ENCODE measurements around the gene CCL2.

CCL2 gene

DNA sequence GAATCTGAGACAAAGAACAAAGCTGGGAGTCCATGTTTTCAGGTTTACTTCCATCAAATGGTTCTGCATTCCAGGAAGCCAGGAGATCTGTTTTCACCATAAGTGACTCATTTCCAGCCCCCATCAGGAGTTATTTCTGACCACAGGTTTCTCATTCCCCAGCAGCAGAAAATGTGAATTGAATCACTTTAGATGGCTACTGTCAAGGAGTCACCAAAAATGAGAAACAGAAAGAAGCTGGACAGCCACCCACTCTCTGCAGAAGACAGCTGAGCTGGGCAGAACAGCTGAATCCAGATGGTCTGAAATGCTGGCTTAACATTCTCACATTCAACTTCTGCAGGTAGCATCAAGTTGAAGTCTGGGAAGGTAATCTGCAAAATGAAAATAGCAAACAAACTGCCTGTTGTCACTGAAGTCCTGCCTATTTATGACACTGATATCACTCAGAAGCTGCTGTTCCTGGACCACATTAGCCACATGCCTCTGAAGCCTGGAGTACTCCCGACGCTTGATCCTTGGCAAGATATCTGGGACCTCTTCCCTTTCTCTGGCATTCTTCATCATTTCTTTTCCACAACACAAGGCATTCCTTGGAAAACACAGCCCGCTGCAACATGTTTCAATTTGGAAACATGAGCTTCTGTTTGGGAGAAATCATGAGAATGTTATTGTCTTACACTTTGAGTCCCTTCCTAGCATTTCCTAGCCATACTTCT is 45.7 kb downstream of the CCL2 start:
- peak overlapping the region; percentile 89 for H3K27ac ChIP-seq (ENCODE audit: low read depth, low read length, severe bottlenecking)

GRCh38 chr17:34301986-34302385 is 46.9 kb downstream of the CCL2 start:
- Histone ChIP-seq H3K9me3 (ENCODE audit: control insufficient read depth, low read length) (no peaks in the 10 kb centered on the region), H3K36me3 (ENCODE audit: control insufficient read depth, insufficient read depth, low read length) (no peaks in the 10 kb centered on the region), H3K4me1 (ENCODE audit: control insufficient read depth, insufficient read depth, low read length, poor library complexity, severe bottlenecking) (peaks cover 17% of the 10 kb centered on the region), H3K27ac (ENCODE audit: low read depth, low read length, severe bottlenecking) (no peak overlapping the region), H3K4me3 (ENCODE audit: extremely low read depth, insufficient read depth, low read length, poor library complexity, severe bottlenecking) (no peak overlapping the region)
- 80 to 100% methylated on average over 1 to 2 of the region's 2 CpGs for WGBS, 2 experiments (ENCODE audit: insufficient coverage in 2 of 2)

More for the DNA sequence above, 45.7 kb downstream of the CCL2 start:
- Histone ChIP-seq H3K4me1 (ENCODE audit: control insufficient read depth, insufficient read depth, low read length, poor library complexity, severe bottlenecking) (peaks cover 17% of the 10 kb centered on the region), H3K9me3 (ENCODE audit: control insufficient read depth, low read length) (no peaks in the 10 kb centered on the region), H3K4me3 (ENCODE audit: extremely low read depth, insufficient read depth, low read length, poor library complexity, severe bottlenecking) (no peak overlapping the region), H3K36me3 (ENCODE audit: control insufficient read depth, insufficient read depth, low read length) (no peaks in the 10 kb centered on the region)
- WGBS, 2 experiments (ENCODE audit: insufficient coverage in 2 of 2): 92% methylated on average over 2 of the region's 3 CpGs

GRCh38 chr17:34302636-34303035 is 47.6 kb downstream of the CCL2 start:
- Histone ChIP-seq H3K4me3 (ENCODE audit: extremely low read depth, insufficient read depth, low read length, poor library complexity, severe bottlenecking) (no peak overlapping the region), H3K27ac (ENCODE audit: low read depth, low read length, severe bottlenecking) (no peak overlapping the region), H3K9me3 (ENCODE audit: control insufficient read depth, low read length) (no peaks in the 10 kb centered on the region), H3K4me1 (ENCODE audit: control insufficient read depth, insufficient read depth, low read length, poor library complexity, severe bottlenecking) (peaks cover 17% of the 10 kb centered on the region), H3K36me3 (ENCODE audit: control insufficient read depth, insufficient read depth, low read length) (no peaks in the 10 kb centered on the region)
- no CpG with 5 or more reads among the region's 1 CpG for WGBS, 2 experiments (ENCODE audit: insufficient coverage in 2 of 2)

DNA sequence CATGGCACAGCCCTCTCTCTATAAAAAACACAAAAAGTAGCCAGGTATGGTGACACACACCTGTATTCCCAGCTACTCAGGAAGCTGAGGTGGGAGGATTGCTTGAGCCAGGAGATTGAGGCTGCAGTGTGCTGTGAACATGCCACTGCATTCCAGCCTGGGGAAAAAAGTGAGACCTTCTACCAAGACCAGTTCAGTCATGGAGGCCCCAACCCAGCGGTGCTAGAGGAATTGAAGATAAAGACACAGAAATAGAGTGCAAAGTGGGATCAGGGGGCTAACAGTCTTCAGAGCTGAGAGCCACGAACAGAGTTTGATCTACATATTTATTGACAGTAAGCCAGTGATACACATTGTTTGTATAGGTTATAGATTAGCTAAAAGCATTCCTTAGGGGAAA is 48.5 kb downstream of the CCL2 start:
- Histone ChIP-seq H3K4me1 (ENCODE audit: control insufficient read depth, insufficient read depth, low read length, poor library complexity, severe bottlenecking) (peaks cover 17% of the 10 kb centered on the region), H3K9me3 (ENCODE audit: control insufficient read depth, low read length) (no peaks in the 10 kb centered on the region), H3K36me3 (ENCODE audit: control insufficient read depth, insufficient read depth, low read length) (no peaks in the 10 kb centered on the region), H3K4me3 (ENCODE audit: extremely low read depth, insufficient read depth, low read length, poor library complexity, severe bottlenecking) (no peak overlapping the region), H3K27ac (ENCODE audit: low read depth, low read length, severe bottlenecking) (no peak overlapping the region)
- 94% methylated on average over 2 of the region's 2 CpGs; no CpG with 5 or more reads in 1 of the 2 experiments for WGBS, 2 experiments (ENCODE audit: insufficient coverage in 2 of 2)

- Histone ChIP-seq H3K27ac (ENCODE audit: low read depth, low read length, severe bottlenecking) (no peak overlapping the region), H3K9me3 (ENCODE audit: control insufficient read depth, low read length) (no peaks in the 10 kb centered on the region), H3K36me3 (ENCODE audit: control insufficient read depth, insufficient read depth, low read length) (no peaks in the 10 kb centered on the region), H3K4me3 (ENCODE audit: extremely low read depth, insufficient read depth, low read length, poor library complexity, severe bottlenecking) (no peak overlapping the region), H3K4me1 (ENCODE audit: control insufficient read depth, insufficient read depth, low read length, poor library complexity, severe bottlenecking) (peaks cover 9% of the 10 kb centered on the region)
- WGBS, 2 experiments (ENCODE audit: insufficient coverage in 2 of 2): 90 to 93% methylated on average over 3 of the region's 4 CpGs
These were observed 50.0 kb downstream of the CCL2 start for GRCh38 chr17:34305061-34305460.

DNA sequence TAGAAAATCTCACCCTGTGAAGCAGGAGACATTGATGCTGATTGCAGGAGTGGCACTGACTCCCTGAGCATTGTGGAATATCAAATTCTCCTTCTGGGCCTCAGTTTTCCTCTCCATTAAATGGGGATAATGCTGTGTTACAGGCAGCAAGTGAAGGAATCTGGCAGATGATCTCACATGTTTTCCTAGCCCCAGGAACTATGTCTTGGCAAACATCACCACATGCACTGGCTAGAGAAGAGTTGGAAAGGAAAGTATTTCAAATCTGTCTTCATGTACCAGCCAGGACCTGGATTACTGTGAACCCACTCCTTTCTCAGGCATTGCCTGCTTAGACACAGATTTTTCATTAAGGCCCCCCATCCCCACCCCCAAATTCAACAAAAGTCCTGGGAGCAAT is 50.5 kb downstream of the CCL2 start:
- Histone ChIP-seq H3K4me3 (ENCODE audit: extremely low read depth, insufficient read depth, low read length, poor library complexity, severe bottlenecking) (no peak overlapping the region), H3K27ac (ENCODE audit: low read depth, low read length, severe bottlenecking) (no peak overlapping the region), H3K36me3 (ENCODE audit: control insufficient read depth, insufficient read depth, low read length) (no peaks in the 10 kb centered on the region), H3K4me1 (ENCODE audit: control insufficient read depth, insufficient read depth, low read length, poor library complexity, severe bottlenecking) (peaks cover 6% of the 10 kb centered on the region), H3K9me3 (ENCODE audit: control insufficient read depth, low read length) (no peaks in the 10 kb centered on the region)

DNA sequence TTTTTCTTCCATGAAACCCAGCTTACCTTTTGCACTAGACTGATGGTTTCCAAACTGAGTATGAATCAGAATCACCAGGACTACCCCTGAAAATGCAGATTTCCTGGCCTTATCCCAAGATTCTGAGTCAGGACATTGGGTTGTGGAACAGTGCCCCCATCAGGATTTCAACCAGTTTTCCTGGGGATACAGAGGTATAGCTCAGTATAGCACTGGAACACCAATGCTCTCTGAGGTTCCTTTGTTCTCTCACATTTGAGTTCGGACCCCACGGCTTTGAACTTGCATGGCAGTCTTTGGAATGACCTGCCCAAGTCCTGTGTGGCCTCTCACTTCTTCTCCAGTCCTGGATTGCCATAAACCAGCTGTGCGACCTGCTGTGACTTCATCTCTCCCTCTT is 51.4 kb downstream of the CCL2 start:
- H3K36me3 ChIP-seq (ENCODE audit: control insufficient read depth, insufficient read depth, low read length): no peaks in the 10 kb centered on the region
- 35 to 41% methylated on average over 2 of the region's 3 CpGs for WGBS, 2 experiments (ENCODE audit: insufficient coverage in 2 of 2)
- H3K9me3 ChIP-seq (ENCODE audit: control insufficient read depth, low read length): no peaks in the 10 kb centered on the region
- H3K4me1 ChIP-seq (ENCODE audit: control insufficient read depth, insufficient read depth, low read length, poor library complexity, severe bottlenecking): peaks cover 4% of the 10 kb centered on the region
- no peak overlapping the region for H3K4me3 ChIP-seq (ENCODE audit: extremely low read depth, insufficient read depth, low read length, poor library complexity, severe bottlenecking)
- H3K27ac ChIP-seq (ENCODE audit: low read depth, low read length, severe bottlenecking): no peak overlapping the region

Data from mesodermal cell (in vitro differentiated cells).